ENCODE results near the gene ZFX. TPM values are rescaled to one million over a fixed set of nuclear protein-coding genes. Genes with fewer than 3 reads are reported as not detected.
"Not testable (repeated sequence)": the region's sequence is repeated elsewhere in the genome, so short reads cannot be mapped to it uniquely, and the experiment has no call there.

Gene ZFX
- total RNA-seq, 1 experiment from 2014 or later: 63.9 TPM

DNA sequence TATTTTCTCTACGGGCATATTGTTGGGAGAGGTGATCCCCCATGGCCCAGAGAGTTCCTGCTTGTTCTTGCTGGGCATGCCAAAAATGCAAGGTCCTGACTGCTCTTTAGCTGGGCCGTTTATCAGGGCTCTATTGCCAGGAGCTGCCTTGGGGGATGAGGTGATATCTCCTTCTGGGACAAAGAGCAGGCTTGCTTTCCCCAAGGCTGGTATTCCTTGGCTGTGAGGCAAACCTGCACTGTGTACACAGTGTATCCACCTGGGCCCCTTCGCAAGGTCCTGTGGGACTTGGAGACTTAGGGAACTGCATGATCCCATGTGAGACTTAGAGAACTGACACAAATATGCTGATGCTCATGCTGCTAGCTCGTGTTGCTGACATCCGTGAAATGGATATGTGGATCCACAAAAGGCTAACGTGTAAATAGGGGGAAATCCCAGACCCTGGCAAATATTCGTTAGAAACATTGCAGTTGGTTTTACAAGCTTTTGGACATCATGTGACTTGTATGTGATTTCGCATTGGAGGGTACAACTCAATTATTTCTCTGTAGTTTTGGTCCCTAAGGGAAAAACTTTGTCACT, 24.4 kb upstream of the ZFX start:
- no peaks in the 10 kb centered on the region for H3K9me3 ChIP-seq (ENCODE audit: low read depth, low read length, poor library complexity, severe bottlenecking)
- no peaks in the 10 kb centered on the region for H3K27me3 ChIP-seq (replicated peaks; ENCODE audit: insufficient read depth, low read depth, low read length, poor library complexity)
- no peak overlapping the region for H3K27ac ChIP-seq (ENCODE audit: low read depth, low read length, poor library complexity, severe bottlenecking)
- no peak for TF ChIP-seq EZH2 (IDR thresholded peaks at IDR 0.05; ENCODE audit: borderline replicate concordance, low read depth, low read length, poor library complexity, severe bottlenecking)
- TF ChIP-seq, protein P1, sequence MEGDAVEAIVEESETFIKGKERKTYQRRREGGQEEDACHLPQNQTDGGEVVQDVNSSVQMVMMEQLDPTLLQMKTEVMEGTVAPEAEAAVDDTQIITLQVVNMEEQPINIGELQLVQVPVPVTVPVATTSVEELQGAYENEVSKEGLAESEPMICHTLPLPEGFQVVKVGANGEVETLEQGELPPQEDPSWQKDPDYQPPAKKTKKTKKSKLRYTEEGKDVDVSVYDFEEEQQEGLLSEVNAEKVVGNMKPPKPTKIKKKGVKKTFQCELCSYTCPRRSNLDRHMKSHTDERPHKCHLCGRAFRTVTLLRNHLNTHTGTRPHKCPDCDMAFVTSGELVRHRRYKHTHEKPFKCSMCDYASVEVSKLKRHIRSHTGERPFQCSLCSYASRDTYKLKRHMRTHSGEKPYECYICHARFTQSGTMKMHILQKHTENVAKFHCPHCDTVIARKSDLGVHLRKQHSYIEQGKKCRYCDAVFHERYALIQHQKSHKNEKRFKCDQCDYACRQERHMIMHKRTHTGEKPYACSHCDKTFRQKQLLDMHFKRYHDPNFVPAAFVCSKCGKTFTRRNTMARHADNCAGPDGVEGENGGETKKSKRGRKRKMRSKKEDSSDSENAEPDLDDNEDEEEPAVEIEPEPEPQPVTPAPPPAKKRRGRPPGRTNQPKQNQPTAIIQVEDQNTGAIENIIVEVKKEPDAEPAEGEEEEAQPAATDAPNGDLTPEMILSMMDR (conservative IDR thresholded peaks at IDR 0.05; ENCODE audit: low read depth, low read length): no peak
- H3K4me1 ChIP-seq (ENCODE audit: insufficient read depth, low read length, poor library complexity, severe bottlenecking): no peaks in the 10 kb centered on the region
- intact Hi-C loops (cut with micrococcal nuclease; ENCODE audit: unreplicated experiment): no loop called here
- no peak for DNase-seq (ENCODE audit: low spot score)
- no TSS peak for BruUV-seq (replicated peaks)
- H3K36me3 ChIP-seq (ENCODE audit: insufficient read depth, low read length, poor library complexity, severe bottlenecking): no peaks in the 10 kb centered on the region
- ChIA-PET CTCF (no interaction called here), POLR2A (ENCODE audit: low non-redundant PET) (no interaction called here)
- H3K4me3 ChIP-seq (ENCODE audit: low read depth, low read length, poor library complexity, severe bottlenecking): no peak overlapping the region

DNA sequence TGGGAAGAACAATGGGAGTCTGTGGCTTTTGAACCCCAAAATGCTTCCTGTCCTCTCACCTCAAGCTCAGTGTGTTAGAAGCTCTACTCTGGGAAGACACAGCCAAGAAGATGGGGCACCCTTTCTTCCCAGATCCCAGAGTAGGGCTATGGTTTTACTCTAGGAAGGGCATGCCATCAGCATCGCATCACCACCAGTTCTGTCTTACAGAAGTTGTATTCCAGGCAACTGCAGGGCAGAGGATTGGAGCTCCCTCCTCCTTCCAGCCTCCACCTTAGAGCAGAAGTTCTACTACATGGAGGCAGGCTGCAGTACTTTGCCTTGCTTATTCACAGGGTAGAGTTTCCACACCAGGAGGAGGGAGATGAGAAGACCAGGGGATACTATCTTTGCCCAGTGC, 18.1 kb upstream of the ZFX start:
- POLR2A ChIA-PET (ENCODE audit: low non-redundant PET): no interaction called here
- no TSS peak for BruUV-seq (replicated peaks)
- Histone ChIP-seq H3K36me3 (ENCODE audit: insufficient read depth, low read length, poor library complexity, severe bottlenecking) (no peaks in the 10 kb centered on the region), H3K4me1 (ENCODE audit: insufficient read depth, low read length, poor library complexity, severe bottlenecking) (no peaks in the 10 kb centered on the region), H3K27ac (ENCODE audit: low read depth, low read length, poor library complexity, severe bottlenecking) (no peak overlapping the region), H3K4me3 (ENCODE audit: low read depth, low read length, poor library complexity, severe bottlenecking) (no peak overlapping the region), H3K9me3 (ENCODE audit: low read depth, low read length, poor library complexity, severe bottlenecking) (no peaks in the 10 kb centered on the region), H3K27me3 (replicated peaks; ENCODE audit: insufficient read depth, low read depth, low read length, poor library complexity) (peaks cover 8% of the 10 kb centered on the region)
- intact Hi-C loops (cut with micrococcal nuclease; ENCODE audit: unreplicated experiment): no loop called here
- CTCF ChIA-PET: no interaction called here
- DNase-seq (ENCODE audit: low spot score): no peak
- TF ChIP-seq EZH2 (IDR thresholded peaks at IDR 0.05; ENCODE audit: borderline replicate concordance, low read depth, low read length, poor library complexity, severe bottlenecking): no peak
- TF ChIP-seq, protein P1 (conservative IDR thresholded peaks at IDR 0.05; ENCODE audit: low read depth, low read length): no peak

DNA sequence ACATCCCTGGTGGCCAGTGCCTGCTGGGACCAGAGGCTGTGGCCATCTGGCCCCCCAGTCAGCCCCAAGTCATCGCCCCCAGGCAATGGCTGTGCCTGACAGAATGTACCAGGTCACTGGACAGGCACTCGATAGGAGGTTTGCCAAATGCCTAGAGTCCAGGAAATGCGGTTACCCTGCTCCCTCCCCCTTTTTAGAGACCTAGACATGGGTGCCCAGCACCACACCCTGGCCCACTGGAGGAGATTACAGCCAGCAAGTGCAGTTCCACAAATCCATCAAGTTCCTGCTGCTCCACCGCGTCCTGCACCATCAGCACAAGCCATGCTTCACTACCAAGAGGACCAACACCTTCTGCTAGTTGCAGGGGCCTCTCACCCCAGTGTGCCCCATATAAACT, 16.2 kb upstream of the ZFX start:
- no peaks in the 10 kb centered on the region for H3K36me3 ChIP-seq (ENCODE audit: insufficient read depth, low read length, poor library complexity, severe bottlenecking)
- no peak overlapping the region for H3K4me3 ChIP-seq (ENCODE audit: low read depth, low read length, poor library complexity, severe bottlenecking)
- no peaks in the 10 kb centered on the region for H3K9me3 ChIP-seq (ENCODE audit: low read depth, low read length, poor library complexity, severe bottlenecking)
- H3K4me1 ChIP-seq (ENCODE audit: insufficient read depth, low read length, poor library complexity, severe bottlenecking): no peaks in the 10 kb centered on the region
- no peak for TF ChIP-seq EZH2 (IDR thresholded peaks at IDR 0.05; ENCODE audit: borderline replicate concordance, low read depth, low read length, poor library complexity, severe bottlenecking)
- TF ChIP-seq, protein P1 (conservative IDR thresholded peaks at IDR 0.05; ENCODE audit: low read depth, low read length): no peak
- intact Hi-C loops (cut with micrococcal nuclease; ENCODE audit: unreplicated experiment): no loop called here
- DNase-seq (ENCODE audit: low spot score): no peak
- no TSS peak for BruUV-seq (replicated peaks)
- peaks cover 11% of the 10 kb centered on the region for H3K27me3 ChIP-seq (replicated peaks; ENCODE audit: insufficient read depth, low read depth, low read length, poor library complexity)
- no peak overlapping the region for H3K27ac ChIP-seq (ENCODE audit: low read depth, low read length, poor library complexity, severe bottlenecking)
- CTCF ChIA-PET: no interaction called here
- POLR2A ChIA-PET (ENCODE audit: low non-redundant PET): no interaction called here

DNA sequence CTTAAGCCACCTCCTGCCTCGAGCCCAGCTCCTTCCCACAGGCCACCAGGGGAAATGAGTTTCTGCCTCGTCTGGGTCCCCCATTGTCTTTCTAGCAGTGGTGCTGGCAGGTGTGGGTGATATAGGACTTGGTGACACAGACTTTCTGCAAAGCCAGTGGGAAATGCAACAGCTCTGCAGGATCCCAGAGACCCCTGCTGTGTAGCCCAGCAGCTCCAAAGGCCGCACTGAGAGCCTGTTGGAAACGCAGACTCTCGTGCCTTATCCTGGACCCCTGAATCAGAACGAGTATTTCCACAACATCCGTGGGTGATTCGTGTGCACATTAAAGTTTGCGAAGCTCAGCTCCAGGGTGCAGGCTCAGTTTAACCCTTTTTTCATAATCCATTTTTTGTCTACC, 13.8 kb upstream of the ZFX start:
- intact Hi-C loops (cut with micrococcal nuclease; ENCODE audit: unreplicated experiment); H3K9me3 ChIP-seq (ENCODE audit: low read depth, low read length, poor library complexity, severe bottlenecking); H3K4me3 ChIP-seq (ENCODE audit: low read depth, low read length, poor library complexity, severe bottlenecking); H3K36me3 ChIP-seq (ENCODE audit: insufficient read depth, low read length, poor library complexity, severe bottlenecking); POLR2A ChIA-PET (ENCODE audit: low non-redundant PET); DNase-seq (ENCODE audit: low spot score); H3K27ac ChIP-seq (ENCODE audit: low read depth, low read length, poor library complexity, severe bottlenecking); CTCF ChIA-PET; BruUV-seq (replicated peaks); H3K4me1 ChIP-seq (ENCODE audit: insufficient read depth, low read length, poor library complexity, severe bottlenecking): not testable (repeated sequence)
- peaks cover 11% of the 10 kb centered on the region for H3K27me3 ChIP-seq (replicated peaks; ENCODE audit: insufficient read depth, low read depth, low read length, poor library complexity)
